CD4-positive, alpha-beta T cell treated with Interleukin-4 for 4 hours (primary cell): ENCODE results near the gene TAS2R43.
"Not testable (repeated sequence)": the region's sequence is repeated elsewhere in the genome, so short reads cannot be mapped to it uniquely, and the experiment has no call there.

ENCODE experiments used
- DNase-seq: peaks from one replicate; pipeline ENCODE4 v3.0.0-alpha.2; 2020

Gene TAS2R43

GRCh38 chr12:11059041-11059440 is 33.1 kb downstream of the TAS2R43 start:
- no peak for DNase-seq

GRCh38 chr12:11055306-11055705 is 36.8 kb downstream of the TAS2R43 start:
- DNase-seq, result no peak

- DNase-seq, result not testable (repeated sequence)
Measured at GRCh38 chr12:11049806-11050531, 42.1 kb downstream of the TAS2R43 start.

GRCh38 chr12:11041366-11041765 is 50.7 kb downstream of the TAS2R43 start:
- not testable (repeated sequence) for DNase-seq
